IMR-90 (cell line): ENCODE data around the gene ZSWIM5. TPM values are rescaled to one million over a fixed set of nuclear protein-coding genes. Genes with fewer than 3 reads are reported as not detected.
"Not testable (repeated sequence)": the region's sequence is repeated elsewhere in the genome, so short reads cannot be mapped to it uniquely, and the experiment has no call there.

Experiments
- ATAC-seq: fragments of 200-7000 bp; cut with Tn5 transposase; 2 replicates; pipeline ENCODE4 v1.9.1; 2020; ENCODE audit warnings: low read depth, mild to moderate bottlenecking, moderate library complexity
- BruUV-seq: library from RNA; stranded (reverse); fragments of 400-500 nt; replicated peaks from 2 replicates; lab custom pipeline; 2021; lab: Mats Ljungman, UMichigan
- CTCF ChIA-PET: fragments of 300-600 bp; formaldehyde crosslinking; extraction: SDS; loops from one replicate; lab custom pipeline; 2021; ENCODE audit warnings: antibody characterized with exemption; lab: Yijun Ruan, JAX
- POLR2A ChIA-PET: fragments of 300-600 bp; sonication (Branson Sonifier 250); formaldehyde crosslinking; loops from one replicate; lab custom pipeline; 2022; ENCODE audit warnings: antibody characterized with exemption; ENCODE audit not compliant: unreplicated experiment; lab: Charles Lee
- DNase-seq: peaks from one replicate; pipeline ENCODE4 v3.0.0; 2013
- H2AFZ ChIP-seq: replicated peaks from 2 replicates; pipeline ENCODE3; 2013; ENCODE audit warnings: low read length, mild to moderate bottlenecking; ENCODE audit not compliant: poor library complexity
- H2AK5ac ChIP-seq: 2 replicates; pipeline ENCODE4 v1.6.1; 2013; ENCODE audit warnings: low read depth, low read length, inconsistent platforms
- H2AK9ac ChIP-seq: replicated peaks from 2 replicates; pipeline ENCODE3; 2013; ENCODE audit warnings: mild to moderate bottlenecking, low read depth, low read length, moderate library complexity; ENCODE audit not compliant: poor library complexity
- H2BK120ac ChIP-seq: 2 replicates; pipeline ENCODE4 v1.6.1; 2013; ENCODE audit warnings: low read depth, low read length, inconsistent platforms
- H2BK15ac ChIP-seq: 3 replicates; pipeline ENCODE4 v1.6.1; 2013; ENCODE audit warnings: low read depth, low read length, inconsistent platforms
- H2BK20ac ChIP-seq: 2 replicates; pipeline ENCODE4 v1.6.1; 2013; ENCODE audit warnings: low read depth, mild to moderate bottlenecking, inconsistent platforms, low read length, moderate library complexity
- H2BK5ac ChIP-seq: 2 replicates; pipeline ENCODE4 v1.6.1; 2013; ENCODE audit warnings: mild to moderate bottlenecking, low read depth, low read length, inconsistent platforms; ENCODE audit not compliant: poor library complexity, severe bottlenecking
- H3K14ac ChIP-seq: replicated peaks from 2 replicates; pipeline ENCODE4 v1.6.1; 2013; ENCODE audit warnings: low read depth, low read length, inconsistent platforms
- H3K18ac ChIP-seq: 2 replicates; pipeline ENCODE4 v1.6.1; 2013; ENCODE audit warnings: low read depth, low read length, control low read depth
- H3K23ac ChIP-seq: 2 replicates; pipeline ENCODE4 v1.6.1; 2013; ENCODE audit warnings: low read depth, low read length, inconsistent platforms
- H3K27ac ChIP-seq: 2 replicates; pipeline ENCODE4 v1.5.1; 2013; ENCODE audit warnings: mild to moderate bottlenecking, control low read depth, low read length; ENCODE audit not compliant: insufficient read depth
- H3K27me3 ChIP-seq: 2 replicates; pipeline ENCODE4 v1.6.1; 2013; ENCODE audit warnings: low read length; ENCODE audit not compliant: control insufficient read depth, insufficient read depth
- H3K36me3 ChIP-seq: 2 replicates; pipeline ENCODE4 v1.6.1; 2013; ENCODE audit warnings: low read length, mixed read lengths; ENCODE audit not compliant: control insufficient read depth, insufficient read depth
- H3K4ac ChIP-seq: 2 replicates; pipeline ENCODE4 v1.6.1; 2013; ENCODE audit warnings: low read depth, low read length, inconsistent platforms
- H3K4me1 ChIP-seq: 2 replicates; pipeline ENCODE4 v1.6.1; 2013; ENCODE audit warnings: low read length, mixed read lengths; ENCODE audit not compliant: control insufficient read depth, insufficient read depth
- H3K4me2 ChIP-seq: 2 replicates; pipeline ENCODE4 v1.6.1; 2013; ENCODE audit warnings: low read depth, mild to moderate bottlenecking, control low read depth, low read length, moderate library complexity
- H3K4me3 ChIP-seq: 2 replicates; pipeline ENCODE4 v1.5.1; 2013; ENCODE audit warnings: low read depth, mild to moderate bottlenecking, control low read depth, low read length, moderate library complexity; ENCODE audit not compliant: insufficient read depth
- H3K56ac ChIP-seq: 2 replicates; pipeline ENCODE4 v1.6.1; 2013; ENCODE audit warnings: low read length, inconsistent platforms; ENCODE audit not compliant: insufficient read depth; ENCODE audit errors: extremely low read depth
- H3K79me1 ChIP-seq, 2 experiments: 2 replicates each; pipeline ENCODE4 v1.6.1; 2013; ENCODE audit warnings: low read length in 2 of 2, inconsistent platforms in 1 of 2, low read depth in 1 of 2
- H3K9ac ChIP-seq: 2 replicates; pipeline ENCODE4 v1.6.1; 2013; ENCODE audit warnings: low read depth, low read length, control low read depth
- H3K9me1 ChIP-seq: 2 replicates; pipeline ENCODE4 v1.6.1; 2013; ENCODE audit warnings: low read length, inconsistent platforms; ENCODE audit not compliant: insufficient read depth
- H3K9me3 ChIP-seq: 2 replicates; pipeline ENCODE4 v1.6.1; 2013; ENCODE audit warnings: low read length; ENCODE audit not compliant: control insufficient read depth, insufficient read depth
- H4K20me1 ChIP-seq: 2 replicates; pipeline ENCODE4 v1.6.1; 2013; ENCODE audit warnings: low read length, inconsistent platforms; ENCODE audit not compliant: insufficient read depth
- H4K5ac ChIP-seq: 2 replicates; pipeline ENCODE4 v1.6.1; 2013; ENCODE audit warnings: mild to moderate bottlenecking, low read depth, low read length, control low read depth
- H4K8ac ChIP-seq, 2 experiments: 2 replicates each; pipeline ENCODE4 v1.6.1; 2013; ENCODE audit warnings: low read depth in 2 of 2, low read length in 2 of 2, control low read depth in 1 of 2, inconsistent platforms in 1 of 2
- H4K91ac ChIP-seq: 2 replicates; pipeline ENCODE4 v1.6.1; 2013; ENCODE audit warnings: low read depth, low read length, inconsistent platforms; ENCODE audit not compliant: insufficient read depth
- BHLHE40 ChIP-seq: fragments of 150-350 bp; IDR thresholded peaks from 2 replicates; pipeline ENCODE4 v1.6.1; 2016; ENCODE audit warnings: mild to moderate bottlenecking, low read depth, low read length
- CHD1 ChIP-seq: IDR thresholded peaks from 2 replicates; pipeline ENCODE4 v1.6.1; 2012; ENCODE audit warnings: low read depth, low read length, improper control_type of control experiment
- CTCF ChIP-seq: conservative IDR thresholded peaks from 2 replicates; pipeline ENCODE4 v1.5.1; 2012; ENCODE audit warnings: mild to moderate bottlenecking, low read depth, low read length, improper control_type of control experiment
- FOS ChIP-seq: fragments of 150-350 bp; IDR thresholded peaks from 2 replicates; pipeline ENCODE4 v1.6.1; 2016; ENCODE audit warnings: low read depth, low read length
- NFE2L2 ChIP-seq: fragments of 150-350 bp; IDR thresholded peaks from 2 replicates; pipeline ENCODE4 v1.6.1; 2016; ENCODE audit warnings: low read depth, mild to moderate bottlenecking, low read length
- POLR2A ChIP-seq: IDR thresholded peaks from 2 replicates; pipeline ENCODE4 v1.6.1; 2012; ENCODE audit warnings: mild to moderate bottlenecking, low read depth, low read length
- USF2 ChIP-seq: fragments of 150-350 bp; IDR thresholded peaks from 2 replicates; pipeline ENCODE4 v1.6.1; 2017; ENCODE audit warnings: mild to moderate bottlenecking, antibody characterized with exemption, low read length, low read depth
- WGBS, 2 experiments: methylation state at CpG; one replicate each; pipeline versions ENCODE4 v1.1.5 to v1.1.7; 2013; ENCODE audit warnings: missing lambda C conversion rate in 2 of 2; ENCODE audit not compliant: insufficient read length in 1 of 2; ENCODE audit errors: extremely low coverage in 2 of 2; 5-methylcytosine and 5-hydroxymethylcytosine counted together
- dilution Hi-C: fragments of 300-500 bp; cut with HindIII; formaldehyde crosslinking; loops from one replicate; pipeline ENCODE4 v1.14.3; 2018; ENCODE audit warnings: low sequenced_read_pairs; ENCODE audit not compliant: unreplicated experiment
- in situ Hi-C: fragments of 300-500 bp; cut with MboI; formaldehyde crosslinking; loops from 3 replicates; pipeline ENCODE4 v1.14.3; 2019; ENCODE audit warnings: low sequenced_read_pairs, inconsistent platforms, mixed read lengths
- intact Hi-C: fragments of 100-400 bp; cut with micrococcal nuclease; formaldehyde crosslinking; loops from 2 replicates; pipeline ENCODE4 v1.10.0; 2022
- polyA plus RNA-seq, 3 experiments: library from polyadenylated mRNA; depleted of rRNA; stranded (reverse); fragments of >200 nt; gene quantifications; 2 replicates each; pipeline ENCODE4 v1.2.3, GENCODE V29; 2012; ENCODE audit warnings: low replicate concordance in 1 of 3
- total RNA-seq: library from RNA; depleted of rRNA; stranded (reverse); fragments of >200 nt; gene quantifications from 2 replicates; pipeline ENCODE4 v1.2.3, GENCODE V29; 2012

ZSWIM5 gene
- total and polyA plus RNA-seq, 2 of the 4 experiments (the other 2 are of a cell fraction): under 0.01 to 0.03 TPM

- 0 out of 2 replicates have a peak, but pooled peaks cover 1% of the 10 kb centered on the region for H3K27me3 ChIP-seq
- WGBS, 2 experiments: 40% methylated on average over 1 of the region's 2 CpGs; no CpG with 5 or more reads in 1 of the 2 experiments
- TF ChIP-seq NFE2L2 (no peak), CTCF (no peak), BHLHE40 (no peak), USF2 (no peak), POLR2A (no peak), CHD1 (no peak), FOS (no peak)
- H3K9ac ChIP-seq: no peak overlapping the region
- no peak overlapping the region for H3K56ac ChIP-seq
- no peak overlapping the region for H4K91ac ChIP-seq
- H3K9me3 ChIP-seq: no peaks in the 10 kb centered on the region
- intact Hi-C loops (no loop called here), dilution Hi-C loops (no loop called here), in situ Hi-C loops (no loop called here)
- H2AK9ac ChIP-seq: no peak overlapping the region
- H3K36me3 ChIP-seq: no peaks in the 10 kb centered on the region
- POLR2A ChIA-PET: no interaction called here
- H3K9me1 ChIP-seq: no peaks in the 10 kb centered on the region
- no peak overlapping the region for H3K4ac ChIP-seq
- H3K23ac ChIP-seq: no peak overlapping the region
- H2BK20ac ChIP-seq: no peak overlapping the region
- CTCF ChIA-PET: no interaction called here
- no peak overlapping the region for H3K14ac ChIP-seq
- H4K5ac ChIP-seq: no peak overlapping the region
- no peaks in the 10 kb centered on the region for H3K79me1 ChIP-seq
- H2BK5ac ChIP-seq: no peak overlapping the region
- no peak overlapping the region for H3K27ac ChIP-seq
- H2AFZ ChIP-seq: no peak overlapping the region
- H3K4me2 ChIP-seq: no peak overlapping the region
- ATAC-seq: no peak
- no peak overlapping the region for H2AK5ac ChIP-seq
- no peak overlapping the region for H2BK15ac ChIP-seq
- no peak for DNase-seq
- no peak overlapping the region for H3K4me3 ChIP-seq
- H3K18ac ChIP-seq: no peak overlapping the region
- BruUV-seq: no TSS peak
- no peak overlapping the region for H4K8ac ChIP-seq
- H3K4me1 ChIP-seq: no peaks in the 10 kb centered on the region
- no peaks in the 10 kb centered on the region for H4K20me1 ChIP-seq
- H2BK120ac ChIP-seq: no peak overlapping the region
Measured at GRCh38 chr1:45065083-45065482, 141.3 kb downstream of the ZSWIM5 start.

- H2BK120ac ChIP-seq, H2AK5ac ChIP-seq, H3K9ac ChIP-seq, H3K56ac ChIP-seq, POLR2A ChIA-PET, H4K91ac ChIP-seq, H2BK5ac ChIP-seq, H3K4me1 ChIP-seq, H3K36me3 ChIP-seq, H2AK9ac ChIP-seq, H2AFZ ChIP-seq, dilution Hi-C loops, H3K27me3 ChIP-seq, BruUV-seq, H3K4ac ChIP-seq, H3K9me3 ChIP-seq, H2BK15ac ChIP-seq, DNase-seq, H4K5ac ChIP-seq, H4K20me1 ChIP-seq, intact Hi-C loops, in situ Hi-C loops, H3K9me1 ChIP-seq, H2BK20ac ChIP-seq, H3K4me2 ChIP-seq, H4K8ac ChIP-seq, H3K4me3 ChIP-seq, H3K79me1 ChIP-seq, H3K14ac ChIP-seq, ATAC-seq, H3K23ac ChIP-seq, H3K18ac ChIP-seq, H3K27ac ChIP-seq, CTCF ChIA-PET: not testable (repeated sequence)
- WGBS, 2 experiments: no CpG with 5 or more reads among the region's 4 CpGs
Measured at GRCh38 chr1:45062463-45062862, 143.9 kb downstream of the ZSWIM5 start.
